Measurements from ENCODE around the gene ZNF549. TPM values are rescaled to one million over a fixed set of nuclear protein-coding genes. Genes with fewer than 3 reads are reported as not detected.

Gene ZNF549
- polyA plus RNA-seq, 1 donor = 11.8 TPM

- no peak for DNase-seq
- Histone ChIP-seq H3K9me3 (ENCODE audit: control insufficient read depth, low read depth, low read length) (peaks cover 24% of the 10 kb centered on the region), H3K36me3 (ENCODE audit: control insufficient read depth, insufficient read depth, low read length) (peaks cover under 1% of the 10 kb centered on the region), H3K4me3 (ENCODE audit: low read length) (no peak overlapping the region), H3K4me1 (ENCODE audit: control insufficient read depth, insufficient read depth, low read length) (no peaks in the 10 kb centered on the region), H3K27ac (ENCODE audit: low read length) (no peak overlapping the region), H3K27me3 (ENCODE audit: control insufficient read depth, insufficient read depth, low read length) (no peaks in the 10 kb centered on the region)
- no CpG with 5 or more reads among the region's 7 CpGs for WGBS (ENCODE audit: insufficient coverage, low lambda C conversion rate)
Observed at GRCh38 chr19:57566396-57567265, 39.5 kb downstream of the ZNF549 start.

GRCh38 chr19:57570707-57571106, 43.6 kb downstream of the ZNF549 start:
- DNase-seq = no peak
- Histone ChIP-seq H3K36me3 (ENCODE audit: control insufficient read depth, insufficient read depth, low read length) (peaks cover 41% of the 10 kb centered on the region), H3K27ac (ENCODE audit: low read length) (no peak overlapping the region), H3K9me3 (ENCODE audit: control insufficient read depth, low read depth, low read length) (peaks cover 42% of the 10 kb centered on the region), H3K4me3 (ENCODE audit: low read length) (no peak overlapping the region), H3K4me1 (ENCODE audit: control insufficient read depth, insufficient read depth, low read length) (no peaks in the 10 kb centered on the region), H3K27me3 (ENCODE audit: control insufficient read depth, insufficient read depth, low read length) (no peaks in the 10 kb centered on the region)

GRCh38 chr19:57572415-57572947, 45.3 kb downstream of the ZNF549 start:
- H3K27me3 ChIP-seq (ENCODE audit: control insufficient read depth, insufficient read depth, low read length) = no peaks in the 10 kb centered on the region
- no CpG with 5 or more reads among the region's 3 CpGs for WGBS (ENCODE audit: insufficient coverage, low lambda C conversion rate)
- H3K36me3 ChIP-seq (ENCODE audit: control insufficient read depth, insufficient read depth, low read length) = peaks cover 54% of the 10 kb centered on the region
- H3K9me3 ChIP-seq (ENCODE audit: control insufficient read depth, low read depth, low read length) = peaks cover 45% of the 10 kb centered on the region
- H3K4me3 ChIP-seq (ENCODE audit: low read length) = no peak overlapping the region
- no peaks in the 10 kb centered on the region for H3K4me1 ChIP-seq (ENCODE audit: control insufficient read depth, insufficient read depth, low read length)
- DNase-seq = no peak
- H3K27ac ChIP-seq (ENCODE audit: low read length) = no peak overlapping the region

- Histone ChIP-seq H3K4me1 (ENCODE audit: control insufficient read depth, insufficient read depth, low read length) (peaks cover 6% of the 10 kb centered on the region), H3K4me3 (ENCODE audit: low read length) (no peak overlapping the region), H3K27me3 (ENCODE audit: control insufficient read depth, insufficient read depth, low read length) (no peaks in the 10 kb centered on the region), H3K9me3 (ENCODE audit: control insufficient read depth, low read depth, low read length) (peaks cover 37% of the 10 kb centered on the region), H3K27ac (ENCODE audit: low read length) (no peak overlapping the region), H3K36me3 (ENCODE audit: control insufficient read depth, insufficient read depth, low read length) (peaks cover 53% of the 10 kb centered on the region)
- DNase-seq = no peak
Observed at GRCh38 chr19:57576661-57577060, 49.5 kb downstream of the ZNF549 start.

- Histone ChIP-seq H3K4me1 (ENCODE audit: control insufficient read depth, insufficient read depth, low read length) (peaks cover 13% of the 10 kb centered on the region), H3K27me3 (ENCODE audit: control insufficient read depth, insufficient read depth, low read length) (peaks cover 2% of the 10 kb centered on the region), H3K9me3 (ENCODE audit: control insufficient read depth, low read depth, low read length) (peaks cover 49% of the 10 kb centered on the region), H3K4me3 (ENCODE audit: low read length) (peak within 1 kb of the TSS; percentile 86), H3K27ac (ENCODE audit: low read length) (peak within 1 kb of the TSS; percentile 47), H3K36me3 (ENCODE audit: control insufficient read depth, insufficient read depth, low read length) (peaks cover 34% of the 10 kb centered on the region)
- peak; percentile 99 for DNase-seq
- no CpG with 5 or more reads among the region's 62 CpGs for WGBS (ENCODE audit: insufficient coverage, low lambda C conversion rate)
Observed at GRCh38 chr19:57578487-57579205, 51.5 kb downstream of the ZNF549 start, which contains the start of gene ZNF416. Gene ZNF416, minus strand, starts transcription at chr19:57578911. Its CDS starts 207 bp downstream, at chr19:57578704.

GRCh38 chr19:57583104-57583520, 56.0 kb downstream of the ZNF549 start:
- peaks cover 31% of the 10 kb centered on the region for H3K9me3 ChIP-seq (ENCODE audit: control insufficient read depth, low read depth, low read length)
- peaks cover 14% of the 10 kb centered on the region for H3K36me3 ChIP-seq (ENCODE audit: control insufficient read depth, insufficient read depth, low read length)
- H3K27me3 ChIP-seq (ENCODE audit: control insufficient read depth, insufficient read depth, low read length) = peaks cover 2% of the 10 kb centered on the region
- H3K4me3 ChIP-seq (ENCODE audit: low read length) = peak overlapping the region; percentile 76
- WGBS (ENCODE audit: insufficient coverage, low lambda C conversion rate) = no CpG with 5 or more reads among the region's 21 CpGs
- H3K4me1 ChIP-seq (ENCODE audit: control insufficient read depth, insufficient read depth, low read length) = peaks cover 13% of the 10 kb centered on the region
- no peak for DNase-seq
- no peak overlapping the region for H3K27ac ChIP-seq (ENCODE audit: low read length)

GRCh38 chr19:57583521-57584416, 56.6 kb downstream of the ZNF549 start, which contains the start of gene ZIK1:
Gene ZIK1, plus strand, starts transcription at chr19:57584145. Its CDS starts 212 bp downstream, at chr19:57584357.
- Histone ChIP-seq H3K36me3 (ENCODE audit: control insufficient read depth, insufficient read depth, low read length) (peaks cover 21% of the 10 kb centered on the region), H3K4me1 (ENCODE audit: control insufficient read depth, insufficient read depth, low read length) (peaks cover 13% of the 10 kb centered on the region), H3K9me3 (ENCODE audit: control insufficient read depth, low read depth, low read length) (peaks cover 37% of the 10 kb centered on the region), H3K4me3 (ENCODE audit: low read length) (peak within 1 kb of the TSS; percentile 76), H3K27ac (ENCODE audit: low read length) (peak within 1 kb of the TSS; percentile 14), H3K27me3 (ENCODE audit: control insufficient read depth, insufficient read depth, low read length) (peaks cover 2% of the 10 kb centered on the region)
- WGBS (ENCODE audit: insufficient coverage, low lambda C conversion rate) = no CpG with 5 or more reads among the region's 76 CpGs
- DNase-seq = peak; percentile 90 to 97

GRCh38 chr19:57587529-57587928, 60.4 kb downstream of the ZNF549 start:
- no peaks in the 10 kb centered on the region for H3K27me3 ChIP-seq (ENCODE audit: control insufficient read depth, insufficient read depth, low read length)
- no peak overlapping the region for H3K4me3 ChIP-seq (ENCODE audit: low read length)
- no CpG with 5 or more reads among the region's 1 CpG for WGBS (ENCODE audit: insufficient coverage, low lambda C conversion rate)
- H3K4me1 ChIP-seq (ENCODE audit: control insufficient read depth, insufficient read depth, low read length) = peaks cover 7% of the 10 kb centered on the region
- peaks cover 51% of the 10 kb centered on the region for H3K36me3 ChIP-seq (ENCODE audit: control insufficient read depth, insufficient read depth, low read length)
- peaks cover 49% of the 10 kb centered on the region for H3K9me3 ChIP-seq (ENCODE audit: control insufficient read depth, low read depth, low read length)
- no peak for DNase-seq
- H3K27ac ChIP-seq (ENCODE audit: low read length) = no peak overlapping the region

- peak overlapping the region; percentile 89 for H3K4me3 ChIP-seq (ENCODE audit: low read length)
- peaks cover 3% of the 10 kb centered on the region for H3K4me1 ChIP-seq (ENCODE audit: control insufficient read depth, insufficient read depth, low read length)
- H3K27ac ChIP-seq (ENCODE audit: low read length) = no peak overlapping the region
- H3K9me3 ChIP-seq (ENCODE audit: control insufficient read depth, low read depth, low read length) = peaks cover 5% of the 10 kb centered on the region
- H3K27me3 ChIP-seq (ENCODE audit: control insufficient read depth, insufficient read depth, low read length) = no peaks in the 10 kb centered on the region
- DNase-seq = no peak
- WGBS (ENCODE audit: insufficient coverage, low lambda C conversion rate) = no CpG with 5 or more reads among the region's 8 CpGs
- peaks cover 3% of the 10 kb centered on the region for H3K36me3 ChIP-seq (ENCODE audit: control insufficient read depth, insufficient read depth, low read length)
Observed at GRCh38 chr19:57599377-57599760, 72.2 kb downstream of the ZNF549 start.

Data from large intestine (tissue), 3 donors.